K562 (cell line): Measurements from ENCODE around the gene CLDN1. TPM values are rescaled to one million over a fixed set of nuclear protein-coding genes. Genes with fewer than 3 reads are reported as not detected.

ENCODE experiments used
- ATAC-seq: fragments of 200-7000 bp; cut with Tn5 transposase; 3 replicates; pipeline ENCODE4 v1.9.1; 2020; ENCODE audit warnings: moderate library complexity
- BruUV-seq: library from RNA; stranded (reverse); fragments of 400-500 nt; replicated peaks from 2 replicates; lab custom pipeline; 2021; lab: Mats Ljungman, UMichigan
- CTCF ChIA-PET: fragments of 300-600 bp; formaldehyde crosslinking; extraction: SDS; loops from one replicate; lab custom pipeline; 2021; ENCODE audit warnings: low intra/inter-chr PET ratio; lab: Yijun Ruan, JAX
- POLR2A ChIA-PET: fragments of 300-600, 350-650 bp; sonication (Branson Sonifier 250); formaldehyde crosslinking; extraction: SDS; loops from one replicate; lab custom pipeline; 2021; ENCODE audit warnings: antibody characterized with exemption, inconsistent platforms; lab: Yijun Ruan, JAX
- DNase-seq, 4 experiments: peaks; one replicate each; pipeline versions ENCODE4 v3.0.0 to v3.0.0-alpha.2; 2011 to 2018; ENCODE audit warnings: low spot score in 3 of 4, mixed read lengths in 3 of 4; ENCODE audit errors: extremely low read depth in 1 of 4
- FAIRE-seq: peaks from 2 replicates; lab custom pipeline; 2011; peaks lifted over from hg19 to GRCh38; lab: Jason Lieb, UNC
- H2AFZ ChIP-seq: 2 replicates; pipeline ENCODE4 v1.6.0; 2011; ENCODE audit warnings: low read depth, low read length, control low read depth, inconsistent platforms
- H3K27ac ChIP-seq: fragments of 200-600 bp; 3 replicates; pipeline ENCODE4 v1.8.0; 2011; ENCODE audit warnings: low read depth, mild to moderate bottlenecking, control low read depth, inconsistent platforms, low read length, moderate library complexity, mixed read lengths; ENCODE audit errors: extremely low read depth
- H3K27me3 ChIP-seq, 2 experiments: fragments of 300-600 bp in 1 of 2; 2 replicates in 1 of 2; 3 replicates in 1 of 2; pipeline versions ENCODE4 v1.6.0 to v1.8.0; 2011; ENCODE audit warnings: inconsistent platforms in 2 of 2, low read length in 2 of 2, mild to moderate bottlenecking in 1 of 2, mixed read lengths in 1 of 2, moderate library complexity in 1 of 2; ENCODE audit not compliant: control insufficient read depth in 2 of 2, insufficient read depth in 2 of 2
- H3K36me3 ChIP-seq: fragments of 300-600 bp; 3 replicates; pipeline ENCODE4 v1.8.0; 2011; ENCODE audit warnings: mild to moderate bottlenecking, low read length, inconsistent platforms; ENCODE audit not compliant: control insufficient read depth, insufficient read depth
- H3K4me1 ChIP-seq, 2 experiments: fragments of 200-600 bp in 1 of 2; replicated peaks in 1 of 2; 2 replicates in 1 of 2; 3 replicates in 1 of 2; pipeline versions ENCODE4 v1.5.1 to v1.8.0; 2011; ENCODE audit warnings: inconsistent platforms in 2 of 2, low read length in 2 of 2, mild to moderate bottlenecking in 1 of 2, mixed read lengths in 1 of 2, moderate library complexity in 1 of 2; ENCODE audit not compliant: control insufficient read depth in 2 of 2, insufficient read depth in 2 of 2
- H3K4me2 ChIP-seq: 2 replicates; pipeline ENCODE4 v1.6.1; 2011; ENCODE audit warnings: low read length, control low read depth, inconsistent platforms, mixed read lengths; ENCODE audit not compliant: insufficient read depth
- H3K4me3 ChIP-seq: fragments of 200-600 bp; sonication (generic), shearing (Covaris generic); 2 replicates; pipeline ENCODE4 v1.5.1; 2016; ENCODE audit warnings: control low read depth, inconsistent platforms
- H3K79me2 ChIP-seq: fragments of 200-600 bp; 3 replicates; pipeline ENCODE4 v1.8.0; 2011; ENCODE audit warnings: low read length, inconsistent platforms; ENCODE audit not compliant: control insufficient read depth, insufficient read depth
- H3K9ac ChIP-seq, 2 experiments: 2 replicates each; pipeline versions ENCODE4 v1.6.0 to v1.6.1; 2011; ENCODE audit warnings: low read depth in 2 of 2, low read length in 2 of 2, control low read depth in 1 of 2, inconsistent platforms in 1 of 2, mild to moderate bottlenecking in 1 of 2, mixed read lengths in 1 of 2; ENCODE audit not compliant: insufficient read depth in 1 of 2
- H3K9me1 ChIP-seq: one replicate; pipeline ENCODE4 v1.6.0; 2011; ENCODE audit warnings: inconsistent platforms, mild to moderate bottlenecking, low read length, moderate library complexity; ENCODE audit not compliant: control insufficient read depth, insufficient read depth
- H3K9me3 ChIP-seq: replicated peaks from 2 replicates; pipeline ENCODE4 v1.5.1; 2011; ENCODE audit warnings: low read depth, low read length, inconsistent platforms; ENCODE audit not compliant: control insufficient read depth, insufficient read depth
- H4K20me1 ChIP-seq: replicated peaks from 2 replicates; pipeline ENCODE4 v1.6.1; 2011; ENCODE audit warnings: low read length, inconsistent platforms, mixed read lengths; ENCODE audit not compliant: control insufficient read depth, insufficient read depth
- ARID1B ChIP-seq: fragments of 450-650 bp; IDR thresholded peaks from 2 replicates; pipeline ENCODE4 v1.6.1; 2016; ENCODE audit warnings: antibody characterized with exemption, mild to moderate bottlenecking, inconsistent platforms
- CBX8 ChIP-seq: fragments of 200-600 bp; sonication (generic); IDR thresholded peaks from 2 replicates; pipeline ENCODE4 v1.6.1; 2012; ENCODE audit warnings: borderline replicate concordance, mixed run types, low read depth, mild to moderate bottlenecking, moderate library complexity, mixed read lengths, low read length, control low read depth, inconsistent platforms; ENCODE audit not compliant: poor library complexity, severe bottlenecking; ENCODE audit errors: extremely low read depth
- DNMT1 ChIP-seq: fragments of 450-650 bp; IDR thresholded peaks from 2 replicates; pipeline ENCODE4 v1.6.1; 2016; ENCODE audit warnings: antibody characterized with exemption, mild to moderate bottlenecking
- MAZ ChIP-seq, 2 experiments: fragments of 450-650 bp in 1 of 2; sonication (generic) in 1 of 2; formaldehyde crosslinking; IDR thresholded peaks in 1 of 2; conservative IDR thresholded peaks in 1 of 2; 2 replicates each; pipeline versions ENCODE4 v1.4.0 to v1.5.0; 2020; ENCODE audit warnings: mild to moderate bottlenecking in 1 of 2, missing genetic modification reagents in 1 of 2
- MCM3 ChIP-seq: fragments of 450-650 bp; IDR thresholded peaks from 2 replicates; pipeline ENCODE4 v1.6.1; 2016
- SREBF1 ChIP-seq: fragments of 150-350 bp; IDR thresholded peaks from 2 replicates; pipeline ENCODE4 v1.6.1; 2014; ENCODE audit warnings: antibody characterized with exemption, low read depth, low read length, borderline replicate concordance
- ZNF696 ChIP-seq: fragments of 250-450 bp; sonication (Bioruptor Pico); conservative IDR thresholded peaks from 2 replicates; pipeline ENCODE4 v1.4.0; 2020; ENCODE audit warnings: mild to moderate bottlenecking, moderate library complexity
- WGBS: fragments of 100-300 bp; shearing (Covaris generic); methylation state at CpG from one replicate; pipeline ENCODE4 v1.1.6; 2016; ENCODE audit warnings: low coverage, mixed read lengths; ENCODE audit not compliant: insufficient coverage; ENCODE audit errors: missing lambda C conversion rate; 5-methylcytosine and 5-hydroxymethylcytosine counted together
- in situ Hi-C: fragments of 300-500 bp; cut with MboI; formaldehyde crosslinking; loops from 4 replicates; pipeline ENCODE4 v1.15.0; 2018; ENCODE audit warnings: inconsistent platforms, mixed read lengths
- intact Hi-C: fragments of 100-400 bp; cut with micrococcal nuclease; formaldehyde crosslinking; loops from 2 replicates; pipeline ENCODE4 v1.14.2; 2022
- polyA plus RNA-seq, 8 experiments: library from polyadenylated mRNA; depleted of rRNA in 4 of 8; stranded (reverse) in 5 of 8; unstranded in 3 of 8; fragments of >200 nt; fragmentation: Nextera tagmentation in 2 of 8; fragmentation: Illumina TruSeq in 1 of 8; extraction: Ambion mirVana in 2 of 8; extraction: Trizol in 1 of 8; gene quantifications; 2 replicates each; pipeline versions ENCODE4 v1.2.1 to v1.2.3, GENCODE V29; 2011 to 2014; ENCODE audit warnings: inconsistent platforms in 1 of 8, missing spikeins in 1 of 8
- total RNA-seq, 7 experiments: library from RNA; depleted of rRNA in 6 of 7; stranded (reverse); fragments of >200 nt in 6 of 7; fragmentation: Illumina TruSeq in 2 of 7; extraction: Trizol in 2 of 7; gene quantifications; 2 replicates each; pipeline versions ENCODE4 v1.2.1 to v1.2.3, GENCODE V29; 2011 to 2021; ENCODE audit warnings: low replicate concordance in 1 of 7
- TF ChIP-seq, protein P1 (sequence below): sonication (generic); formaldehyde crosslinking; IDR thresholded peaks from 2 replicates; pipeline ENCODE4 v1.8.1; 2023; ENCODE audit warnings: mild to moderate bottlenecking, missing genetic modification reagents
- TF ChIP-seq, protein P2 (sequence below): IDR thresholded peaks from 2 replicates; pipeline ENCODE4 v1.6.1; 2011; ENCODE audit warnings: borderline replicate concordance, low read depth, mild to moderate bottlenecking, moderate library complexity, low read length; ENCODE audit not compliant: insufficient read depth, poor library complexity, severe bottlenecking
- TF ChIP-seq, protein P3 (sequence below): conservative IDR thresholded peaks from 2 replicates; pipeline ENCODE4 v1.6.1; 2011; ENCODE audit warnings: low read depth, mild to moderate bottlenecking, low read length; ENCODE audit not compliant: control insufficient read depth

CLDN1 gene
- total and polyA plus RNA-seq, 9 of the 15 experiments (the other 6 are each of a cell fraction or from before 2014, with no cell fraction given), result 0.16 TPM; not detected in 8

DNA sequence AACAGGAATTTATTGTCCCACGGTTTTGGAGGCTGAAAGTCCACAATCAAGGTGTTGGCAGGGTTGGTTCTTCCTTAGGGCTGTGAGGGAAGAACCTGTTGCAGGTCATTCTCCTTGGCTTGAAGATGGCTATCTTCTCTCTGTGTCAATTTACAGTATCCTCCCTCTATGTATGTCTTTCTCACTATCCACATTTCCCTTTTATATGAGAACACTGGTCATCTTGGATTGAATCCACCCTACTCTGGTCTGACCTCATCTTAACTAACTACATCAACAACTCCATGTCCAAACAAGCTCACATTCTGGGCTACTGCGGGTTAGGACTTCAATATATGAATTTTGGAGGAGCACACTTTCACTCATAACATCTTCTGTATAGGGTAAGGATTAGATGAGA, 61.9 kb downstream of the CLDN1 start:
- H3K4me3 ChIP-seq, result no peak overlapping the region

DNA sequence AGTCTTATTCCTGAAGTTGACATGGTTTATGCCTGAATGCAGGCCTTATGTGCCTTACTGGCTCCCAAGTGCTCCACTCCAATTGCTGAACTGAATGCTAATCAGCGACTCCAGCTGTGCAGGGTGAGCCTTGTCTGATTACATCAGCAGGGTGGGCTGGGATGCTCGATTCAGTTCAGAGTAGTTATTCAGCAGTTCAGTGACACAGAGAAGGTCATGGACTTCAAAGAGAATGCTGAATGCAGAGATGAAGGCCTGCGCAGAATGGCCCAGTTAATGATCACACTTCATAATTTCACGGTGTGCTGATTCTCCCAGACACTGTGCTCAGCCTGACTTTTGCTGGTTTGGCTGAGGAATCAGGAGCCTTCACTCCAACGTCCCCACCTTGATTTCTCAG, 63.6 kb downstream of the CLDN1 start:
- Histone ChIP-seq H3K9me1 (no peaks in the 10 kb centered on the region), H3K36me3 (no peaks in the 10 kb centered on the region), H3K27ac (no peak overlapping the region), H3K9ac (no peak overlapping the region), H3K79me2 (no peaks in the 10 kb centered on the region), H3K4me2 (no peak overlapping the region), H3K9me3 (no peaks in the 10 kb centered on the region), H2AFZ (no peak overlapping the region), H3K4me3 (no peak overlapping the region), H3K27me3 (no peaks in the 10 kb centered on the region), H3K4me1 (no peaks in the 10 kb centered on the region), H4K20me1 (no peaks in the 10 kb centered on the region)
- intact Hi-C loops, result no loop called here
- POLR2A ChIA-PET, result no interaction called here
- ATAC-seq (no peak), FAIRE-seq (no peak), DNase-seq (peak in 1 of 4 experiments; percentile 0)
- in situ Hi-C loops, result no loop called here
- TF ChIP-seq MAZ (CRISPR knock-in tag; conservative IDR thresholded peaks at IDR 0.05 in 1 of 2, IDR thresholded peaks at IDR 0.05 in 1 of 2) (no peak), ARID1B (no peak), DNMT1 (no peak), CBX8 (no peak), MCM3 (no peak), ZNF696 (CRISPR knock-in tag) (no peak)
- TF ChIP-seq, protein P1, sequence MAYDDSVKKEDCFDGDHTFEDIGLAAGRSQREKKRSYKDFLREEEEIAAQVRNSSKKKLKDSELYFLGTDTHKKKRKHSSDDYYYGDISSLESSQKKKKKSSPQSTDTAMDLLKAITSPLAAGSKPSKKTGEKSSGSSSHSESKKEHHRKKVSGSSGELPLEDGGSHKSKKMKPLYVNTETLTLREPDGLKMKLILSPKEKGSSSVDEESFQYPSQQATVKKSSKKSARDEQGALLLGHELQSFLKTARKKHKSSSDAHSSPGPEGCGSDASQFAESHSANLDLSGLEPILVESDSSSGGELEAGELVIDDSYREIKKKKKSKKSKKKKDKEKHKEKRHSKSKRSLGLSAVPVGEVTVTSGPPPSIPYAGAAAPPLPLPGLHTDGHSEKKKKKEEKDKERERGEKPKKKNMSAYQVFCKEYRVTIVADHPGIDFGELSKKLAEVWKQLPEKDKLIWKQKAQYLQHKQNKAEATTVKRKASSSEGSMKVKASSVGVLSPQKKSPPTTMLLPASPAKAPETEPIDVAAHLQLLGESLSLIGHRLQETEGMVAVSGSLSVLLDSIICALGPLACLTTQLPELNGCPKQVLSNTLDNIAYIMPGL (CRISPR knock-in tag), result no peak
- TF ChIP-seq, protein P2, sequence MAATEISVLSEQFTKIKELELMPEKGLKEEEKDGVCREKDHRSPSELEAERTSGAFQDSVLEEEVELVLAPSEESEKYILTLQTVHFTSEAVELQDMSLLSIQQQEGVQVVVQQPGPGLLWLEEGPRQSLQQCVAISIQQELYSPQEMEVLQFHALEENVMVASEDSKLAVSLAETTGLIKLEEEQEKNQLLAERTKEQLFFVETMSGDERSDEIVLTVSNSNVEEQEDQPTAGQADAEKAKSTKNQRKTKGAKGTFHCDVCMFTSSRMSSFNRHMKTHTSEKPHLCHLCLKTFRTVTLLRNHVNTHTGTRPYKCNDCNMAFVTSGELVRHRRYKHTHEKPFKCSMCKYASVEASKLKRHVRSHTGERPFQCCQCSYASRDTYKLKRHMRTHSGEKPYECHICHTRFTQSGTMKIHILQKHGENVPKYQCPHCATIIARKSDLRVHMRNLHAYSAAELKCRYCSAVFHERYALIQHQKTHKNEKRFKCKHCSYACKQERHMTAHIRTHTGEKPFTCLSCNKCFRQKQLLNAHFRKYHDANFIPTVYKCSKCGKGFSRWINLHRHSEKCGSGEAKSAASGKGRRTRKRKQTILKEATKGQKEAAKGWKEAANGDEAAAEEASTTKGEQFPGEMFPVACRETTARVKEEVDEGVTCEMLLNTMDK, result no peak
- BruUV-seq, result no TSS peak
- CTCF ChIA-PET, result no interaction called here
- WGBS, result 2% methylated on average over 5 of the region's 5 CpGs

More for the DNA sequence above, 61.9 kb downstream of the CLDN1 start:
- BruUV-seq, result no TSS peak
- no peaks in the 10 kb centered on the region for H3K27me3 ChIP-seq
- DNase-seq (no peak), ATAC-seq (no peak), FAIRE-seq (no peak)
- no peak for TF ChIP-seq SREBF1
- TF ChIP-seq, protein P3, sequence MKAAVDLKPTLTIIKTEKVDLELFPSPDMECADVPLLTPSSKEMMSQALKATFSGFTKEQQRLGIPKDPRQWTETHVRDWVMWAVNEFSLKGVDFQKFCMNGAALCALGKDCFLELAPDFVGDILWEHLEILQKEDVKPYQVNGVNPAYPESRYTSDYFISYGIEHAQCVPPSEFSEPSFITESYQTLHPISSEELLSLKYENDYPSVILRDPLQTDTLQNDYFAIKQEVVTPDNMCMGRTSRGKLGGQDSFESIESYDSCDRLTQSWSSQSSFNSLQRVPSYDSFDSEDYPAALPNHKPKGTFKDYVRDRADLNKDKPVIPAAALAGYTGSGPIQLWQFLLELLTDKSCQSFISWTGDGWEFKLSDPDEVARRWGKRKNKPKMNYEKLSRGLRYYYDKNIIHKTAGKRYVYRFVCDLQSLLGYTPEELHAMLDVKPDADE, result no peak
- intact Hi-C loops, result no loop called here
- H3K36me3 ChIP-seq, result no peaks in the 10 kb centered on the region
- ChIA-PET CTCF (no interaction called here), POLR2A (no interaction called here)
- H2AFZ ChIP-seq, result no peak overlapping the region
- H3K27ac ChIP-seq, result no peak overlapping the region
- no peaks in the 10 kb centered on the region for H3K9me1 ChIP-seq
- in situ Hi-C loops, result no loop called here
- 0% methylated on average over 2 of the region's 2 CpGs for WGBS
- H3K4me1 ChIP-seq, result no peaks in the 10 kb centered on the region
- H4K20me1 ChIP-seq, result no peaks in the 10 kb centered on the region
- H3K9ac ChIP-seq, result no peak overlapping the region
- no peaks in the 10 kb centered on the region for H3K9me3 ChIP-seq
- no peaks in the 10 kb centered on the region for H3K79me2 ChIP-seq
- H3K4me2 ChIP-seq, result no peak overlapping the region
